SK-N-SH (cell line): ENCODE results near the gene TREML4.

Experiments used
- EP300 ChIP-seq, 2 experiments: IDR thresholded peaks; 2 replicates each; pipeline versions ENCODE4 v1.4.0 to v1.6.1; 2012; ENCODE audit warnings: borderline replicate concordance in 1 of 2, low read depth in 1 of 2, low read length in 1 of 2
- GABPA ChIP-seq: IDR thresholded peaks from 2 replicates; pipeline ENCODE4 v1.4.0; 2012; ENCODE audit warnings: low read depth, mild to moderate bottlenecking
- NFIC ChIP-seq: IDR thresholded peaks from 2 replicates; pipeline ENCODE4 v1.4.0; 2012; ENCODE audit warnings: borderline replicate concordance
- POLR2AphosphoS5 ChIP-seq: IDR thresholded peaks from 2 replicates; pipeline ENCODE4 v1.6.1; 2012; ENCODE audit warnings: low read depth, low read length
- RFX5 ChIP-seq: IDR thresholded peaks from 2 replicates; pipeline ENCODE4 v1.6.1; 2012; ENCODE audit warnings: mild to moderate bottlenecking, improper control_type of control experiment, low read length
- TAF1 ChIP-seq: IDR thresholded peaks from 2 replicates; pipeline ENCODE4 v1.6.1; 2012; ENCODE audit warnings: low read depth, mild to moderate bottlenecking, low read length, moderate library complexity, borderline replicate concordance
- TF ChIP-seq, protein P1 (sequence below): fragments of 200-600 bp; sonication (generic); IDR thresholded peaks from 2 replicates; pipeline ENCODE4 v1.6.1; 2017; ENCODE audit warnings: antibody characterized with exemption, mild to moderate bottlenecking, moderate library complexity
- TF ChIP-seq, protein P2 (sequence below): IDR thresholded peaks from 2 replicates; pipeline ENCODE4 v1.4.0; 2012; ENCODE audit warnings: low read depth, borderline replicate concordance

DNA sequence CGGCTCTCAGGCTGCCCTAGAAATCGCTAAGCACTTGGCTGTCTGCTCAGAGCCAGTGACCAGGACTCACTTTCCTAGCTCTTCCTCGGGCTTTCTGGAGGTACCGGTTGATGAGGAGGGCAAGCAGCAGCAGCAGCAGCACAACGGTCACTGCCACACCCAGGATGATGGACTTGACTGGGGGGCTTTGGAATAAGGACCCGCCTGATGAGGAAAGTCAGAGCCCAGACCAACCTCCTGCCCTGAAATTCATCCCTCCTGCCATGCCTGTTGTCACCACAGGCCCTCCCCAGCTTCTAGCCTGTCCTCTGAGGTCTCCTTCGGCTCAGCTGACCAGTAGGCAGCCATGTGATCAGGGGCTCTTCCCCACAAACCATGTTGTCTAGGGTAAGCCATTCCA lies 43.4 kb upstream of the TREML4 start:
- no peak for TF ChIP-seq POLR2AphosphoS5
- TF ChIP-seq RFX5 = no peak
- TF ChIP-seq, protein P1, sequence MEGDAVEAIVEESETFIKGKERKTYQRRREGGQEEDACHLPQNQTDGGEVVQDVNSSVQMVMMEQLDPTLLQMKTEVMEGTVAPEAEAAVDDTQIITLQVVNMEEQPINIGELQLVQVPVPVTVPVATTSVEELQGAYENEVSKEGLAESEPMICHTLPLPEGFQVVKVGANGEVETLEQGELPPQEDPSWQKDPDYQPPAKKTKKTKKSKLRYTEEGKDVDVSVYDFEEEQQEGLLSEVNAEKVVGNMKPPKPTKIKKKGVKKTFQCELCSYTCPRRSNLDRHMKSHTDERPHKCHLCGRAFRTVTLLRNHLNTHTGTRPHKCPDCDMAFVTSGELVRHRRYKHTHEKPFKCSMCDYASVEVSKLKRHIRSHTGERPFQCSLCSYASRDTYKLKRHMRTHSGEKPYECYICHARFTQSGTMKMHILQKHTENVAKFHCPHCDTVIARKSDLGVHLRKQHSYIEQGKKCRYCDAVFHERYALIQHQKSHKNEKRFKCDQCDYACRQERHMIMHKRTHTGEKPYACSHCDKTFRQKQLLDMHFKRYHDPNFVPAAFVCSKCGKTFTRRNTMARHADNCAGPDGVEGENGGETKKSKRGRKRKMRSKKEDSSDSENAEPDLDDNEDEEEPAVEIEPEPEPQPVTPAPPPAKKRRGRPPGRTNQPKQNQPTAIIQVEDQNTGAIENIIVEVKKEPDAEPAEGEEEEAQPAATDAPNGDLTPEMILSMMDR = no peak
- no peak for TF ChIP-seq EP300 (IDR thresholded peaks at IDR 0.05; ENCODE audit: borderline replicate concordance in 1 of 2, low read depth in 1 of 2, low read length in 1 of 2)
- no peak for TF ChIP-seq TAF1
- TF ChIP-seq GABPA = no peak
- TF ChIP-seq NFIC = no peak
- TF ChIP-seq, protein P2, sequence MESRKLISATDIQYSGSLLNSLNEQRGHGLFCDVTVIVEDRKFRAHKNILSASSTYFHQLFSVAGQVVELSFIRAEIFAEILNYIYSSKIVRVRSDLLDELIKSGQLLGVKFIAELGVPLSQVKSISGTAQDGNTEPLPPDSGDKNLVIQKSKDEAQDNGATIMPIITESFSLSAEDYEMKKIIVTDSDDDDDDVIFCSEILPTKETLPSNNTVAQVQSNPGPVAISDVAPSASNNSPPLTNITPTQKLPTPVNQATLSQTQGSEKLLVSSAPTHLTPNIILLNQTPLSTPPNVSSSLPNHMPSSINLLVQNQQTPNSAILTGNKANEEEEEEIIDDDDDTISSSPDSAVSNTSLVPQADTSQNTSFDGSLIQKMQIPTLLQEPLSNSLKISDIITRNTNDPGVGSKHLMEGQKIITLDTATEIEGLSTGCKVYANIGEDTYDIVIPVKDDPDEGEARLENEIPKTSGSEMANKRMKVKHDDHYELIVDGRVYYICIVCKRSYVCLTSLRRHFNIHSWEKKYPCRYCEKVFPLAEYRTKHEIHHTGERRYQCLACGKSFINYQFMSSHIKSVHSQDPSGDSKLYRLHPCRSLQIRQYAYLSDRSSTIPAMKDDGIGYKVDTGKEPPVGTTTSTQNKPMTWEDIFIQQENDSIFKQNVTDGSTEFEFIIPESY = no peak
